ENCODE measurements around the gene CKLF.
"Not testable (repeated sequence)": the region's sequence is repeated elsewhere in the genome, so short reads cannot be mapped to it uniquely, and the experiment has no call there.

Gene CKLF

GRCh38 chr16:66544016-66544757 lies 8.2 kb upstream of the CKLF start:
- no peak for DNase-seq

GRCh38 chr16:66547101-66547989 lies 5.0 kb upstream of the CKLF start:
- no peak for DNase-seq

GRCh38 chr16:66548068-66548467 lies 4.3 kb upstream of the CKLF start:
- no peak for DNase-seq

- no peak for DNase-seq
Observed at GRCh38 chr16:66548868-66549267, 3.5 kb upstream of the CKLF start.

GRCh38 chr16:66549284-66550131 lies 2.9 kb upstream of the CKLF start, which contains the start of gene TK2:
TSS of gene TK2 (minus strand) at chr16:66550122. CDS start at chr16:66550061, 61 bp downstream.
- DNase-seq: peak; percentile 58

- DNase-seq: peak; percentile 36
Observed at GRCh38 chr16:66551348-66551759, 1.0 kb upstream of the CKLF start.

GRCh38 chr16:66551788-66552285 lies 539 bp upstream of the CKLF start:
- DNase-seq: no peak

- no peak for DNase-seq
Observed at GRCh38 chr16:66553223-66553622, 847 bp downstream of the CKLF start.

GRCh38 chr16:66554021-66554420 lies 1.6 kb downstream of the CKLF start:
- no peak for DNase-seq

- no peak for DNase-seq
Observed at GRCh38 chr16:66554495-66554894, 2.1 kb downstream of the CKLF start.

- no peak for DNase-seq
Observed at GRCh38 chr16:66560107-66560506, 7.7 kb downstream of the CKLF start.

GRCh38 chr16:66561381-66562080 lies 9.2 kb downstream of the CKLF start:
- DNase-seq: no peak

GRCh38 chr16:66562409-66562808 lies 10.0 kb downstream of the CKLF start:
- DNase-seq: no peak

- no peak for DNase-seq
Observed at GRCh38 chr16:66562986-66563385, 10.6 kb downstream of the CKLF start.

- DNase-seq: no peak
Observed at GRCh38 chr16:66563574-66564334, 11.4 kb downstream of the CKLF start.

GRCh38 chr16:66566051-66566901 lies 13.9 kb downstream of the CKLF start, which contains the start of gene CMTM1:
TSS of gene CMTM1 (plus strand) at chr16:66566439. CDS start at chr16:66566514, 75 bp downstream.
- DNase-seq: no peak

- DNase-seq: not testable (repeated sequence)
Observed at GRCh38 chr16:66567270-66567669, 14.9 kb downstream of the CKLF start.

- no peak for DNase-seq
Observed at GRCh38 chr16:66568355-66568754, 16.0 kb downstream of the CKLF start.

- DNase-seq: no peak
Observed at GRCh38 chr16:66569131-66569530, 16.8 kb downstream of the CKLF start.

- DNase-seq: no peak
Observed at GRCh38 chr16:66569827-66570405, 17.5 kb downstream of the CKLF start.

Measured in COR-L47 (cell line).